GM23338 (cell line): ENCODE data around the gene ATP8A2.

Source experiments
- CTCF ChIP-seq, 2 experiments: fragments of 200-600 bp in 1 of 2; sonication (generic) in 1 of 2; conservative IDR thresholded peaks; 2 replicates each; pipeline versions ENCODE4 v1.5.1 to v1.6.1; 2016 to 2017; ENCODE audit warnings: antibody characterized with exemption in 2 of 2, low read depth in 2 of 2, mild to moderate bottlenecking in 2 of 2, moderate library complexity in 1 of 2
- EZH2 ChIP-seq: fragments of 200-600 bp; sonication (generic); IDR thresholded peaks from one replicate; pipeline ENCODE4 v1.8.0; 2017; ENCODE audit warnings: antibody characterized with exemption, mild to moderate bottlenecking, low read depth; ENCODE audit not compliant: unreplicated experiment
- EZH2phosphoT487 ChIP-seq: fragments of 200-600 bp; sonication (generic); IDR thresholded peaks from one replicate; pipeline ENCODE4 v1.8.1; 2018; ENCODE audit warnings: antibody characterized with exemption; ENCODE audit not compliant: unreplicated experiment
- JUNB ChIP-seq: IDR thresholded peaks from one replicate; pipeline ENCODE4 v1.6.1; 2016; ENCODE audit warnings: antibody characterized with exemption; ENCODE audit not compliant: unreplicated experiment
- POLR2AphosphoS5 ChIP-seq: IDR thresholded peaks from 2 replicates; pipeline ENCODE4 v1.6.1; 2016; ENCODE audit warnings: antibody characterized with exemption, low read depth
- REST ChIP-seq: IDR thresholded peaks from one replicate; pipeline ENCODE4 v1.6.1; 2018; ENCODE audit warnings: antibody characterized with exemption; ENCODE audit not compliant: unreplicated experiment
- ZNF114 ChIP-seq: fragments of 250-450 bp; sonication (Bioruptor Pico); IDR thresholded peaks from 2 replicates; pipeline ENCODE4 v1.5.0; 2020; ENCODE audit warnings: mild to moderate bottlenecking, moderate library complexity

GRCh38 chr13:25887962-25888655 is 516.3 kb downstream of the ATP8A2 start:
- TF ChIP-seq CTCF (conservative IDR thresholded peaks at IDR 0.05; ENCODE audit: low read depth in 2 of 2), result no peak
- TF ChIP-seq REST, result no peak
- no peak for TF ChIP-seq POLR2AphosphoS5
- TF ChIP-seq EZH2, result no peak
- TF ChIP-seq ZNF114 (CRISPR knock-in tag), result no peak
- no peak for TF ChIP-seq EZH2phosphoT487
- no peak for TF ChIP-seq JUNB
